SK-N-SH treated with all-trans-retinoic acid at 6 μM for 48 hours (cell line): ENCODE data around the gene MPZL2.

Experiments used
- ATAC-seq: fragments of 200-7000 bp; cut with Tn5 transposase; 3 replicates; pipeline ENCODE4 v1.9.1; 2020; ENCODE audit warnings: mild to moderate bottlenecking, moderate library complexity
- ARNTL ChIP-seq: fragments of 450-650 bp; formaldehyde crosslinking; IDR thresholded peaks from 2 replicates; pipeline ENCODE4 v1.5.0; 2020; ENCODE audit warnings: low read depth, mild to moderate bottlenecking, moderate library complexity, borderline replicate concordance
- BACH2 ChIP-seq: fragments of 250-450 bp; sonication (Bioruptor Pico); IDR thresholded peaks from 2 replicates; pipeline ENCODE4 v1.9.0; 2021; ENCODE audit warnings: mild to moderate bottlenecking, borderline replicate concordance
- CSDC2 ChIP-seq: fragments of 250-450 bp; sonication (Bioruptor Pico); IDR thresholded peaks from 2 replicates; pipeline ENCODE4 v1.5.0; 2020; ENCODE audit warnings: mild to moderate bottlenecking, moderate library complexity
- ESRRG ChIP-seq: fragments of 250-450 bp; sonication (Bioruptor Pico); IDR thresholded peaks from 2 replicates; pipeline ENCODE4 v1.6.1; 2021; ENCODE audit warnings: mild to moderate bottlenecking
- GLIS3 ChIP-seq: fragments of 250-450 bp; sonication (Bioruptor Pico); IDR thresholded peaks from 2 replicates; pipeline ENCODE4 v1.5.0; 2020; ENCODE audit warnings: mild to moderate bottlenecking, moderate library complexity
- OSR1 ChIP-seq: fragments of 250-450 bp; sonication (Bioruptor Pico); IDR thresholded peaks from 2 replicates; pipeline ENCODE4 v1.8.0; 2022; ENCODE audit warnings: moderate library complexity, mild to moderate bottlenecking, inconsistent platforms
- PPARA ChIP-seq: fragments of 250-450 bp; sonication (Bioruptor Pico); IDR thresholded peaks from 2 replicates; pipeline ENCODE4 v1.5.0; 2020; ENCODE audit warnings: mild to moderate bottlenecking, borderline replicate concordance
- RARB ChIP-seq: fragments of 250-450 bp; sonication (Bioruptor Pico); IDR thresholded peaks from 2 replicates; pipeline ENCODE4 v1.8.0; 2021; ENCODE audit warnings: mild to moderate bottlenecking, moderate library complexity
- SNAI2 ChIP-seq: fragments of 250-450 bp; sonication (Bioruptor Pico); IDR thresholded peaks from 2 replicates; pipeline ENCODE4 v1.5.0; 2020; ENCODE audit warnings: mild to moderate bottlenecking, moderate library complexity
- TCF4 ChIP-seq: fragments of 250-450 bp; sonication (Bioruptor Pico); IDR thresholded peaks from 2 replicates; pipeline ENCODE4 v1.8.0; 2021; ENCODE audit warnings: mild to moderate bottlenecking, moderate library complexity, borderline replicate concordance
- TOX ChIP-seq: fragments of 250-450 bp; sonication (Bioruptor Pico); IDR thresholded peaks from 2 replicates; pipeline ENCODE4 v1.8.0; 2021; ENCODE audit warnings: mild to moderate bottlenecking, moderate library complexity, borderline replicate concordance
- ZC3H10 ChIP-seq: fragments of 250-450 bp; sonication (Bioruptor Pico); IDR thresholded peaks from 2 replicates; pipeline ENCODE4 v1.5.1; 2021; ENCODE audit warnings: mild to moderate bottlenecking, moderate library complexity
- ZFP30 ChIP-seq: fragments of 450-650 bp; formaldehyde crosslinking; IDR thresholded peaks from 2 replicates; pipeline ENCODE4 v1.5.0; 2022; ENCODE audit warnings: mild to moderate bottlenecking, moderate library complexity
- ZNF565 ChIP-seq: fragments of 450-650 bp; formaldehyde crosslinking; conservative IDR thresholded peaks from 2 replicates; pipeline ENCODE4 v1.5.0; 2020; ENCODE audit warnings: low read depth, mild to moderate bottlenecking, moderate library complexity
- ZNF70 ChIP-seq: fragments of 450-650 bp; formaldehyde crosslinking; IDR thresholded peaks from 2 replicates; pipeline ENCODE4 v1.5.0; 2020; ENCODE audit warnings: mild to moderate bottlenecking, moderate library complexity
- ZNF8 ChIP-seq: fragments of 450-650 bp; formaldehyde crosslinking; IDR thresholded peaks from 2 replicates; pipeline ENCODE4 v1.5.0; 2020; ENCODE audit warnings: mild to moderate bottlenecking, moderate library complexity
- TF ChIP-seq, protein P1 (sequence below): fragments of 250-450 bp; sonication (Bioruptor Pico); IDR thresholded peaks from 2 replicates; pipeline ENCODE4 v1.5.1; 2020; ENCODE audit warnings: low read depth, mild to moderate bottlenecking, moderate library complexity
- TF ChIP-seq, protein P2 (sequence below): fragments of 250-450 bp; sonication (Bioruptor Pico); IDR thresholded peaks from 2 replicates; pipeline ENCODE4 v1.8.0; 2021; ENCODE audit warnings: low read depth, mild to moderate bottlenecking, moderate library complexity, borderline replicate concordance
- TF ChIP-seq, protein P3 (sequence below): fragments of 250-450 bp; sonication (Bioruptor Pico); IDR thresholded peaks from 2 replicates; pipeline ENCODE4 v1.8.0; 2020; ENCODE audit warnings: mild to moderate bottlenecking, moderate library complexity, borderline replicate concordance
- TF ChIP-seq, protein P4 (sequence below): fragments of 250-450 bp; sonication (Bioruptor Pico); IDR thresholded peaks from 2 replicates; pipeline ENCODE4 v1.5.0; 2020; ENCODE audit warnings: mild to moderate bottlenecking, moderate library complexity

Gene MPZL2

DNA sequence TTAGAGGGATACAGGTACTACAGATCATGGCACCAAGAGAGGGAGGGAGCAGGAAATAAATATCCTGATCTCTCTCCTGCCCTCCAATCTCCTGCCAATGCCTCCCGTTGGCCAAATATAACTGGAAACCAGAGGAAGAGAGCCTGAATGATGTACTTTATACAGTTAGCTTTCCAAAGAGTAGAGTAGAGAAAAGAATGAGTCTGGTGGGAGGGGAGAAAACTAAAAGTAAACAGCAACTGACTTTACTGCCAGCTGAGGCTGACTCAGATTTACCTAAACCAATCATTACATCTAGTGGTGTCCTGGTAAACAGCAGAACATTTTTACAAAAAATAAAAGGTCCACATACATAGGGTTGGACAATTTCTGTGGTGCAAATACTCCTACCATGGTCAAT, 17.1 kb downstream of the MPZL2 start (continued):
- TF ChIP-seq, protein P1, sequence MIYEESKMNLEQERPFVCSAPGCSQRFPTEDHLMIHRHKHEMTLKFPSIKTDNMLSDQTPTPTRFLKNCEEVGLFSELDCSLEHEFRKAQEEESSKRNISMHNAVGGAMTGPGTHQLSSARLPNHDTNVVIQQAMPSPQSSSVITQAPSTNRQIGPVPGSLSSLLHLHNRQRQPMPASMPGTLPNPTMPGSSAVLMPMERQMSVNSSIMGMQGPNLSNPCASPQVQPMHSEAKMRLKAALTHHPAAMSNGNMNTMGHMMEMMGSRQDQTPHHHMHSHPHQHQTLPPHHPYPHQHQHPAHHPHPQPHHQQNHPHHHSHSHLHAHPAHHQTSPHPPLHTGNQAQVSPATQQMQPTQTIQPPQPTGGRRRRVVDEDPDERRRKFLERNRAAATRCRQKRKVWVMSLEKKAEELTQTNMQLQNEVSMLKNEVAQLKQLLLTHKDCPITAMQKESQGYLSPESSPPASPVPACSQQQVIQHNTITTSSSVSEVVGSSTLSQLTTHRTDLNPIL (CRISPR knock-in tag): no peak

DNA sequence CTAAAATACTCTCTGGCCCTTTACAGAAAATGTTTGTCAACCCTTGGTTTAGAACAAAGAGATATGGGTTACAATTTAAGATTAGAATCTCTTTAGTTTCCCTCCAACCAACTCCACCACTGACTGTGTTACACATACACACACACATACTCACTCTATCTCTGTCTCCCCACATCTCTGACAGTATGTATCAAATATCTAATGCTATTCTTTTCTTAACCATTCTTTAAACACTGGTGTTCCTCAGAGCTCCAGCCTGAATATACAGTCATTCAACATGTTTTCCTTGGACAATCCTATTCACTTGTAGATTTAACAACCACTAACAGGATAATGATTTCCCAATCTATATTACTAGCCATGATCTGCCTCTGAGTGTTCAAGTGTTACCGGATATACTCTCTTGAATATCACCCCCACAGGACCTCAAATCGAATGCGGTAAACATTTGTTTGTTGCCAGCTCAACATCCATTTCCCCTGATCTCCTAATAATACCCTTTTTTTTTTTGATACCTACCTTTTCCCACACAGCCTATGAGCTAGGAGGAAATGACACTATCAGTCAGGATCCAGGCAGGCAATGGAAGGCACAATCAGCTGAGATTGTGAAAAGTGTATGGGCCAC, 18.0 kb downstream of the MPZL2 start:
- no peak for TF ChIP-seq ZC3H10
- no peak for ATAC-seq

DNA sequence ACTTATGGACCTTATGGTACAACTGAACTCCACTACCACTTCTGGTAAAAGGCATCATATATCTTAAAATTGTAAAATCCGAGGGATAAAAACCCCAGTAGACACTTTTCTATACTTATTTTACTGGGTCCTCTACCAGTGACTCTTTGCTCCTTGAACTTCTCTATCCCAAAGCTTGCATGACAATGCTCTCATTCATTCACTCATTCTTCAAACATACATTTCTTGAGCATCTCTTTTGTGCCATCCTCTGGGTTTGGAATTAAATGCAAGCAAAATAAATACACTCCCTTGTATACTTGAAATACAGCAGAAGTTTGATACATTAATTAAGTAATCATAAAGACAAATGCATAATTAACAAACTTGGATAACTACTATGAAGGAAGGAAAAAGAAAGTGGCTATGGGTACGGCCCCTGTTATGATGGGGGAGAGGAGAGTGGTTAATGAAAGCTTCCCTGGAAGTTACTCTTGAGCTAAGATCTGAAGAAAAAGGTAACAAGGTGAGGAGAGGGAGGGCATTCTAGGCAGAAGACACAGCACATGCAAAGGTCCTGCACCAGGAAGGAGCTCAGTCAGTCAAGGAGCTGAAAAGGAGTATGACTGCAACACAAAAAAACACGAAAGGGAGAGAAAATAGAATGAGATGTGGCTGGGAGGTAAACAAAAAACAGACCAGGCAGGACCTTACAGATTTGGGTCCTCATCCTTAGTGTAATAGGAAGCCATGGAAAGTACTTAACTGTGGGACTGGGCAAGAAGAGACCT, 19.9 kb downstream of the MPZL2 start:
- no peak for ATAC-seq
- TF ChIP-seq ZC3H10 (no peak), SNAI2 (CRISPR knock-in tag) (no peak), OSR1 (CRISPR knock-in tag) (no peak), BACH2 (CRISPR knock-in tag) (no peak), ZNF8 (CRISPR knock-in tag) (no peak), TOX (CRISPR knock-in tag) (no peak), ESRRG (no peak), ARNTL (CRISPR knock-in tag) (no peak), PPARA (CRISPR knock-in tag) (no peak), ZFP30 (CRISPR knock-in tag) (no peak), TCF4 (no peak), CSDC2 (CRISPR knock-in tag) (no peak), ZNF565 (CRISPR knock-in tag) (no peak), RARB (CRISPR knock-in tag) (no peak)
- TF ChIP-seq, protein P2, sequence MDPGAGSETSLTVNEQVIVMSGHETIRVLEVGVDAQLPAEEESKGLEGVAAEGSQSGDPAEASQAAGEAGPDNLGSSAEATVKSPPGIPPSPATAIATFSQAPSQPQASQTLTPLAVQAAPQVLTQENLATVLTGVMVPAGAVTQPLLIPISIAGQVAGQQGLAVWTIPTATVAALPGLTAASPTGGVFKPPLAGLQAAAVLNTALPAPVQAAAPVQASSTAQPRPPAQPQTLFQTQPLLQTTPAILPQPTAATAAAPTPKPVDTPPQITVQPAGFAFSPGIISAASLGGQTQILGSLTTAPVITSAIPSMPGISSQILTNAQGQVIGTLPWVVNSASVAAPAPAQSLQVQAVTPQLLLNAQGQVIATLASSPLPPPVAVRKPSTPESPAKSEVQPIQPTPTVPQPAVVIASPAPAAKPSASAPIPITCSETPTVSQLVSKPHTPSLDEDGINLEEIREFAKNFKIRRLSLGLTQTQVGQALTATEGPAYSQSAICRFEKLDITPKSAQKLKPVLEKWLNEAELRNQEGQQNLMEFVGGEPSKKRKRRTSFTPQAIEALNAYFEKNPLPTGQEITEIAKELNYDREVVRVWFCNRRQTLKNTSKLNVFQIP (CRISPR knock-in tag): no peak
- TF ChIP-seq, protein P3, sequence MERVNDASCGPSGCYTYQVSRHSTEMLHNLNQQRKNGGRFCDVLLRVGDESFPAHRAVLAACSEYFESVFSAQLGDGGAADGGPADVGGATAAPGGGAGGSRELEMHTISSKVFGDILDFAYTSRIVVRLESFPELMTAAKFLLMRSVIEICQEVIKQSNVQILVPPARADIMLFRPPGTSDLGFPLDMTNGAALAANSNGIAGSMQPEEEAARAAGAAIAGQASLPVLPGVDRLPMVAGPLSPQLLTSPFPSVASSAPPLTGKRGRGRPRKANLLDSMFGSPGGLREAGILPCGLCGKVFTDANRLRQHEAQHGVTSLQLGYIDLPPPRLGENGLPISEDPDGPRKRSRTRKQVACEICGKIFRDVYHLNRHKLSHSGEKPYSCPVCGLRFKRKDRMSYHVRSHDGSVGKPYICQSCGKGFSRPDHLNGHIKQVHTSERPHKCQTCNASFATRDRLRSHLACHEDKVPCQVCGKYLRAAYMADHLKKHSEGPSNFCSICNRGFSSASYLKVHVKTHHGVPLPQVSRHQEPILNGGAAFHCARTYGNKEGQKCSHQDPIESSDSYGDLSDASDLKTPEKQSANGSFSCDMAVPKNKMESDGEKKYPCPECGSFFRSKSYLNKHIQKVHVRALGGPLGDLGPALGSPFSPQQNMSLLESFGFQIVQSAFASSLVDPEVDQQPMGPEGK (CRISPR knock-in tag): no peak
- TF ChIP-seq, protein P1 (CRISPR knock-in tag): no peak

DNA sequence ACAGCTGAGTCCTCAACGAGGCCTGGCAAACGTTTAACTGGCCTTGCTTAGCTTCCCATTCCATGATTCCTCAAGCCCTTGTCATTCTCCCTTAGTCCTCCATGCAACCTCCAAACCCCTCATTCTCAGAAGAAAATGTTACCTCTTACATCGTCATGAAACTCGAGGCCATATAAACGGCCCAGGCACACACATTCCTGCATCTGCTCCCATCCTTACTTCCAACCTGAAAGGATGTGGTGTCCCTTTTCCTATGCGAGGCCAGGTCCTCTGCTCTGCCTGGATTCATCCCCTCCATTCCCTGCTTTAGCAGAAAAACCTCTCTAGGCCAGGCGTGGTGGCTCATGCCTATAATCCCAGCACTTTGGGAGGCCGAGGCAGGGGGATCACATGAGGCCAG, 20.9 kb downstream of the MPZL2 start:
- no peak for ATAC-seq
- TF ChIP-seq, protein P4, sequence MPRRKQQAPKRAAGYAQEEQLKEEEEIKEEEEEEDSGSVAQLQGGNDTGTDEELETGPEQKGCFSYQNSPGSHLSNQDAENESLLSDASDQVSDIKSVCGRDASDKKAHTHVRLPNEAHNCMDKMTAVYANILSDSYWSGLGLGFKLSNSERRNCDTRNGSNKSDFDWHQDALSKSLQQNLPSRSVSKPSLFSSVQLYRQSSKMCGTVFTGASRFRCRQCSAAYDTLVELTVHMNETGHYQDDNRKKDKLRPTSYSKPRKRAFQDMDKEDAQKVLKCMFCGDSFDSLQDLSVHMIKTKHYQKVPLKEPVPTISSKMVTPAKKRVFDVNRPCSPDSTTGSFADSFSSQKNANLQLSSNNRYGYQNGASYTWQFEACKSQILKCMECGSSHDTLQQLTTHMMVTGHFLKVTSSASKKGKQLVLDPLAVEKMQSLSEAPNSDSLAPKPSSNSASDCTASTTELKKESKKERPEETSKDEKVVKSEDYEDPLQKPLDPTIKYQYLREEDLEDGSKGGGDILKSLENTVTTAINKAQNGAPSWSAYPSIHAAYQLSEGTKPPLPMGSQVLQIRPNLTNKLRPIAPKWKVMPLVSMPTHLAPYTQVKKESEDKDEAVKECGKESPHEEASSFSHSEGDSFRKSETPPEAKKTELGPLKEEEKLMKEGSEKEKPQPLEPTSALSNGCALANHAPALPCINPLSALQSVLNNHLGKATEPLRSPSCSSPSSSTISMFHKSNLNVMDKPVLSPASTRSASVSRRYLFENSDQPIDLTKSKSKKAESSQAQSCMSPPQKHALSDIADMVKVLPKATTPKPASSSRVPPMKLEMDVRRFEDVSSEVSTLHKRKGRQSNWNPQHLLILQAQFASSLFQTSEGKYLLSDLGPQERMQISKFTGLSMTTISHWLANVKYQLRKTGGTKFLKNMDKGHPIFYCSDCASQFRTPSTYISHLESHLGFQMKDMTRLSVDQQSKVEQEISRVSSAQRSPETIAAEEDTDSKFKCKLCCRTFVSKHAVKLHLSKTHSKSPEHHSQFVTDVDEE (CRISPR knock-in tag): no peak
- no peak for TF ChIP-seq BACH2 (CRISPR knock-in tag)
- TF ChIP-seq, protein P3 (CRISPR knock-in tag): no peak
- no peak for TF ChIP-seq PPARA (CRISPR knock-in tag)
- no peak for TF ChIP-seq GLIS3 (CRISPR knock-in tag)
- no peak for TF ChIP-seq ZNF70
- TF ChIP-seq ESRRG: no peak
- no peak for TF ChIP-seq TCF4
- TF ChIP-seq, protein P2 (CRISPR knock-in tag): no peak
- TF ChIP-seq, protein P1 (CRISPR knock-in tag): no peak
